ENCODE results near the gene CERKL.

CERKL gene

DNA sequence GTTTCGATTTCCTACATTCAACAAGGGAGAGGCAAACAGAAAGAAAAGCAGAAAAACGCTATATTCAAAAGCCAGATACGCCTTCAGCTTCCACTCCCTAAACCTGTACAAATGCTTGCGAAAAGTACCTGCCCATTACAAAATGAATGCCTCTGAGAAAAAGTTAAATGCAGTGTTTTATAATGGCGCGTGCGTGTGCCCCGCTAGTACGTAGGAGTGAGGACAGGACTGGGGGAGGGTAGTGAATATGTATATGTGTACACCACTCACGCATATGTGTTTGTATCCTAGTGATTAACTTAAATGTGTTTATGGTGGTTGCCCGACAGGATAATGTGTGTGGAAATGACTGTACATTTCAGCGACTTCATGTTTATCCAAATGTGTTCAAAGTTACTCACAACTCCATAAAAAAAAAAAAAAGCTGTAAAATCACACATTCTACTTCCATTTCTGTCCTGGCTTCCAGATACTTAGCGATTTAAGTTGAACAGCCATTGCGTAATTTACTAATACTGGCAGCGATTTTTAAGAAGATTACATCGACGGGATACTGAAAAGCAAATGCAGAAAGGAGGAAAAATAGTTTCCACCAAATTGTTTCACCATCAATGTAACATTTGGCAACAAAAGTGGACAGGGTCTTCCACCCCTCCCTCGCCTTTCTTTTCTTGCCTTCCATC is 22.1 kb upstream of the CERKL start:
- DNase-seq (ENCODE audit: low read depth): no peak

DNA sequence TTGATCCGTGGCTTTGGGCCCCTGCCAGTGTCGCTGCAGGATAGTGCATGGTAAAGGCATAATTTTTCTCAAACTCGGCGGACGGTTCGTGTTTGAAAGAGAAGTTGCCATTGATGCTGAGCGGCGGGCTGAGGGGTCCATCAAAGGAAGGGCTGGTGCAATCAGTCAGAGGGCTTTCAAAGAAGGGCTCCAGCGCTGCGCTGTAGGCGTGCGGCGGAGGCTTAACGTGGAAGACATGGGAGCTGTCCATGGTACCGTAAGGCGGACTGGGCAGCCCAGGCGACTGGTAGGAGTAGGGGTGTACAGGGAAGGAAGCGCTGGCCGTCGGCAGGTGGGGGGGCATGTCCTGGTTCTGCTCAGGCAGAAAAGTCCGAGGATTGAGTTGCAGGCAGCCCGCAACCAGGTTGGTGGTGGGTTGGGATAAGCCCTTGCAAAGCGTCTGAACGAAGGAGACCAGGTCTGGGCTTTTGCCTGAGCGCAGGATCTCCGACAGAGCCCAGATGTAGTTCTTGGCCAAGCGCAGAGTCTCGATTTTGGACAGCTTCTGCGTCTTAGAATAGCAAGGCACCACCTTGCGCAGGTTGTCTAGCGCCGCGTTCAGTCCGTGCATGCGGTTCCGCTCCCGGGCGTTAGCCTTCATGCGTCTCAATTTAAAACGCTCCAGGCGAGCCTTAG is 21.1 kb upstream of the CERKL start:
- peak; percentile 19 for DNase-seq (ENCODE audit: low read depth)

DNA sequence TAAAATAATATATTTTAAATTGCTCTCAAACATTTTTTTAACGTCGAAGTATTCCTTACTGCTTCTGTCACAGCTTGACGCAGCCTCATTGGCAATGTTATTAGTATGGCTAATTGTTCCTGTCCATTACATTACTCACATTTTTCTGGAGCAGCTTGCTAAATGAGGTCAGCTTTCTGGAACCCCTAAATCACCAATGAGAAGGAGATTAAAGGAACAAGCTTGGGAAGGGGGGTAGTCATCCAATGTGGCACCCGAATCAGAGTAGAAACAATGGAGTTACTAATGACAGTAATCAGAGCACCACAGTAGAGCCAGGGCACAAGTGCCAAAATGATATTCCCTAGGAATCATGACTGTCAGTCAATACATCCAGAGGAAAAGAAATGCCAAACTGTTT is 18.3 kb upstream of the CERKL start:
- DNase-seq (ENCODE audit: low read depth): no peak

DNA sequence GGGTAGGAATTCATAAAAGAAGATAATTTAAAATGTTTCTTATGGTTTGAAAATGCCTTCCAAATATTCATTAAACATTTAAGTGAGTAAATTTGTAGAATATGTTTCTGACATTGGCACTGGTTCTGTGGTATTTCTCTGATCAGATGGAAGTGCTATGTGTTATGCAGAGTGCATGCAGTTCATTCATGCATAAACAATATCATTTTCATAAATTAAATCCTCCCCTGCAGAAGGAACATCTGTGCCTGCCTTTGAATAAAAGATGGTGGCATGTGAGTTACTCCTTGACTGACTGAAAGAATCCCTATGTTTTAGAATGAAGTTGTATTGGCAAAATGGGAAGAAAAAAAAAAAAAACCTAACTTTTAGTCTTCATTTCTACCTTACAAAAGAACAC is 17.6 kb upstream of the CERKL start:
- no peak for DNase-seq (ENCODE audit: low read depth)

DNA sequence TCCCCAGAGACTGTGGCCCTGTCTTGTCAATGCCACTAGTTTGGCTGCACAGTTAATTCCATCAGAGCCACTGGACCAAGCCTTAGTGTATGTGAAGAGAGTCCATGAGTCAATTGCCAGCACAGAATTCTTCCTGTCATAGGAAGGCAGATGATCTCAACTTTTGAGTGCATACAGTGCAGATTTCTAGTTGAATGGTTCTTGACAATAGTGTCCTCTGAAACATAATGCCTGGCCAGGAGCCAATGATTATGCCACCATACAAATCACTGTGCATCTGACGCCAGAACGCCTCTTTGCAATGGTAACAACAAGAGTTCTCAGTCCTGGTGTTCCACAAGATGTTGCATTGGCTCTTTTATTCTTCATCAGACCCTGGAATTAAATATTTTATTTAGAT is 16.3 kb upstream of the CERKL start:
- no peak for DNase-seq (ENCODE audit: low read depth)

DNA sequence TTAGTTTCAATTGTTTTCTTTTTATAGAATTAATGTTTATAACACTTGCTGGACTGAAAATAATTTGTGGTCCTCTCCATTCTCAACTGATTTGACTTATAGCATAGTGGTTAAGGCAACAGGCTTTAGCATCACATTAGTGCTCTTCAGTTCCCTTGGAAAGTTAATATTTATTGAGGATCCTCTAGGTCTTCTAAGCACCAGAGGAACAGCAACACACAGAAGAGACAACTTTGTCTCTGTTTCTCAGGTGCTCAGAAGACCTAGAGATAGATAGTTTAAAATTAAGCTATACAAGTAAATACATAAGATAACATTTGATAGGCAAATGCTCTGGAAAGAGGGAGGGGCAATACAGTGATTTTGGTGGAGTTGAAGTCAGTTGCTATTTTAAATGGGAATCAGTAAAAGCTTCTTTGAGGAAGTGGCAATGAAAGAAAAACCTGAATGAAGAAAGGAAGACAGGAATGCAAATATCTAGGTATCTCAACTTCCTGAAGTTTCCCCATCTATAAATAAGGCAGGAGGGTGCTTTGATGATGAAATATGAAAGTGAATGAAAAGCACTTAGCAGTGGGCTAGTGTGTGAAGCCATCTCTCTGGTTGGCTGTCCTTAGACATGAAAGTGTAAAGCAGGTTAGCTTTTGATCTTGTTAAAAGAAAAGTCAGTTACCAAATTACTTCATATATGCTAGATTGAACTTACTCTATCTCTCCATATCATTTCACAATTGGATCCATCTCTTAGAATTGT is 15.5 kb upstream of the CERKL start:
- DNase-seq (ENCODE audit: low read depth): no peak

DNA sequence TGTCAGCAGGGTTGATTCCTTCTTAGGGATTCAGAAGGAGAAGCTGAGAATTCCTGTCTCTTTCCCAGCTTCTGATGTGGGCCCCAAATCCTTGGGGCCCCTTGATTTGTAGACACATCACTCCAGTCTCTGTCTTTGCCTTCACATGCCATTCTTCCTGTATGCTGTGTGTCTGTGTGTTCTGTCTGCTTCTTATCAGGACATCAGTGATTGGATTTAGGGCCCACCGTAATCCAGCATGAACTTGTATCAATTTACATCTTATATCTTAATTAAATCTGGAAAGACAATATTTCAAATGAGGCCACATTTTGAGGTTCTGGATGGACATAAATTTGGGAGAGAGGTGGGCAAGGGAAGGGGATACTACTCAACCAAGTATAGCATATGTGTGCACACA is 13.7 kb upstream of the CERKL start:
- DNase-seq (ENCODE audit: low read depth): no peak

DNA sequence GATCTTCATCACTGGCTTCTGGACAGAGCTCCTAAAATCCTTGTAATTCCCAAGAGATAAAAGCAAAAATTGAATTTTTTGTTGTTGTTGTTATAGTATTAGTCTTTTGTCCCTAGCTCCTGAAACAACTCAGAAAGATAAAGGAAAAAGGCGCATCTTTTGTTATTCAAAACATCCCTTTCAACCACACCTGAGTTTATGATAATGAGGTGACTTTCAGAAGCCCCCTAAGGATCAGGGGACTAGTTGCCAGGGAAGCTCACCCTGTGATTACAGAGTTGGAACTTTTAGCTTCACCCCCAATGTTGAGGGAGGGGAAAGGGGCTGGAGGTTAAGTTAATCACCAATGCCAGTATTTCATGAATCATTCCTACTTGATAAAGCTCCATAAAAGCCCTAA is 10.3 kb upstream of the CERKL start:
- no peak for DNase-seq (ENCODE audit: low read depth)

DNA sequence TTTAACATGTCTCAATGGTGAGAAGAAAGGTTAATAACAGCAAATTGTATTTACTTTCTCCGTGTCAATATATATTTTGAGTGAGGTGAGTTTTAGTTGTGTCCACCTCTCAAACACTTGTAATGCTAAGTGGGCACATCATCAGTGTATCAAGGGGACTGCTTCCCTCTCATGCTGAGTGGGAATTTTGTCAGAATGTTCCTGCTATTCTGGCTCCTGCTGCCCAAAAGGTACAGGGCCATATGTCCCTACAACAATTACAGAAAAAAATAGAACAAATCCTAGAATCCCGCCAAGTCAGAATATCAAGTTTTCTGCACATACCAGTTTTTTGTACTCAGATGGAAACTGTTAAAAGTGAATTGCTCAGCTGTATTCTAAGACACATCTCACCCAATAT is 5.4 kb upstream of the CERKL start:
- no peak for DNase-seq (ENCODE audit: low read depth)

DNA sequence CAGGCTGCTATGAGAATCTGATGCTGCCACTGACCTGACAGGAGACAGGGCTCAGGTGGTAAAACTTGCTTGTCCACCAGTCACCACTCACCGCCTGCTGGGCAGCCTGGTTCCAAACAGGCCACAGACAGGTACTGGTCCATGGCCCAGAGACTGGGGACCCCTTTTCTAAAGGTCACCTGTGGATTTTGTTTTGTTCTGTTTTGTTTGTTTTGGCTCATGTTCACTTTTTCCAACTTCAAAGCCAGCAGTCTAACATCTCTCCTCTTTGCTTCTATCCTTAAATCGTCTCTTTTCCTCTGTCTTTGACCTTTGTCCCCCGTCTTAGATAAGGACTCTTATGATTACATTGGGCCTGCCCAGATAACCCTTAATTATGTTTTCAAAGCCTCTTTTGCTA is 3.3 kb upstream of the CERKL start:
- no peak for DNase-seq (ENCODE audit: low read depth)

DNA sequence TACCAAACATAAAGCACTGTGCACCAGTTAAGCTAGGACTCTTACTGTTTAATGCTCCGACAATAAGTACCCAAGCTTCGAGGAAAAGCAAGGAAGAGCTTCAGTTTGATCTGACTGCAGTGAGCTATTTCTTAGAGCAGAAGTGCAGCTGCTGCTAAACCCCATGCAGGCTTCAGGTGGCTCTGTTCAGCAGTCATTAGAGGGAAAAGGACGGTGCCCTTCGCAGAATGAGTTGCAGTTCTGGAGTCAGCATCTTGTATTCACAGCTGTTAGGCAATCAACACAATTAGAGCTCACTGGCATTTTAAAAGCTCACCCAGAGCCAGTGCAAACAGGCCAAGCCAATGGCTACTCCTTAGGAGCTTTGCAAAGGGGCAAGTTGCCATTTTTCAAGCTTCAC is 1.5 kb upstream of the CERKL start:
- DNase-seq (ENCODE audit: low read depth): no peak

DNA sequence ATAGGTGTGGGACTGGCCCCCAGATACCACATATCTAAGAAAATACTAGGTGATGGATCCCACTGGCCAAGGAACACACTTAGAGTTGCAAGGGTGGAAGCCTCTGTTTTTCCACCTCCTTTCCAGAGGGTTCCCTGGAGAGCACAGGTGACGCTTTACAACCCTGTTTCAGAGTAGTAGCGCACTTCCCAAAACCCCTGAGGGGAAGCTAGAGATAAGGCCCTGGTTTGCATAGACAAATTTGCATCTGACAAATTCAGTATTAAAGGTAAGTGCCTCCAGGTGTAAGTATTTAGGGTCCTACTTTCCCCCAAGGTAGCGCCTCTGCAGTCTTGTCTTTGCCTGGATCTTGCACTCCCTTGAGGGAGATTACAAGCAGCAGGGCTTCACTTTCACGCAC is 474 bp upstream of the CERKL start:
- no peak for DNase-seq (ENCODE audit: low read depth)

DNA sequence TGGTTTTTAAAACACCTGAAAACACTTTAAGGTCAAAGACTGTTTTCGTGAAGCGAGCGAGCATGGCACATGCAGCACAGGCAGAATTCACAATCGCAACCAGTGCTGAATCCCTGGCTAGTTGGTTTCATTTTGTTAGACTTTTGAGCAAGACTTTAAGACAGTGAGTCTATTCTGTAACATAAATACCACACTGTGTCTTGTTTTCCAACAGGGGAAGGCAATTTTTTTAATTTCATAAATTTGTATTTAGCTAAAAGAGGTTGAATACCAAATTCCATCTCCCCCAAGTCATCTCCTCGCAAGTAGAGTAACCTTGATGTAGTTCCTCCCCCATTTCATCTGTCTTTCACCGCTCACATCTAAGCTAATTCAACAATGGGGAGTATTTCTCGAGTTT is 1.4 kb downstream of the CERKL start:
- DNase-seq (ENCODE audit: low read depth): no peak

DNA sequence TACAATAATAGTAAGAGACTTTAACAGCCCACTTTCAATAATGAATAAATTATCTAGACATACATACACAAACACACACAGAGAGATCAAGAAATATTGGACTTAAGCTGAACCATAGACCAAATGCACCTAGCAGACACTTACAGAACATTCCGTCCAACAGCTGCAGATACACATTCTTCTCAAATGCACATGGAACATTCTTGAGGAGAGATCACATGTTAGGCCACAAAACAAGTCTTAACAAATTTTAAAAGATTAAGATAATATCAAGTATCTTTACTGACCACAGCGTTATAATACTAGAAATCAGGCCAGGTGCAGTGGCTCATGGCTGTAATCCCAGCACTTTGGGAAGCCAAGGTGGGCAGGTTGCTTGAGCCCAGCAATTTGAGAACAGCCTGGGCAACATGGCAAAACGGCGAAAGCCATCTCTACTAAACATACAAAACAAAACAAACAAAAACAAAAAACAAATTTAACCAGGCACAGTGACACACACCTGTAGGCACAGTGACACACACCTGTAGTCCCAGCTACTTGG is 7.4 kb downstream of the CERKL start:
- no peak for DNase-seq (ENCODE audit: low read depth)

DNA sequence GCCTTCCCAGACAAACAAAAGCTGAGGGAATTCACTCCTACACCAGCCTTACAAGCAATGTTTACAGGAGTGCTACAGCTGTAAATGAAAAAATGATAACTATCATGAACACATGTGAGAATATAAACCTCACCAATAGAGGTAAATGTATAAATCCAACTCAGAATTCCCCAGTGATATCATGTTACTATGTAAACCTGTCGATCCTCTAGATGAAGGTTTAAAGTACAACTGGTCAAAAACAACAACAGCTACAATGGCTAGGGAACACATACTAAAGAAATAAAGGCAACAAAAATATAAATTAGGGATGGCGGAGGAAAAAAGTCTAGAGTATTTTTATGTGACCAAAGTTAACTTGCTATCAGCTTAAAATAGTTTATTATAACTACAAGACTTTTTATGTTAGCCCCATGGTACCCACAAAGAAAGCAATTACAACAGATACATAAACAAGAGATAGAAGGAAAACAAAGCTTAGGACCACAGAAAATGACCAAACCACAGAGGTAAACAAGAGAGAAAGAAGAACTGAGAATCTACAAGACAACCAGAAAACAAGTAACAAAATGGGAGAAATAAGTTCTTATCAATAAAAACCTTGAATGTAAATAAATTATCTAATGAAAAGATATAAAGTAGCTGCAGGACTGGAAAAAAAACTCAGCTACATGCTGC is 8.3 kb downstream of the CERKL start:
- no peak for DNase-seq (ENCODE audit: low read depth)

DNA sequence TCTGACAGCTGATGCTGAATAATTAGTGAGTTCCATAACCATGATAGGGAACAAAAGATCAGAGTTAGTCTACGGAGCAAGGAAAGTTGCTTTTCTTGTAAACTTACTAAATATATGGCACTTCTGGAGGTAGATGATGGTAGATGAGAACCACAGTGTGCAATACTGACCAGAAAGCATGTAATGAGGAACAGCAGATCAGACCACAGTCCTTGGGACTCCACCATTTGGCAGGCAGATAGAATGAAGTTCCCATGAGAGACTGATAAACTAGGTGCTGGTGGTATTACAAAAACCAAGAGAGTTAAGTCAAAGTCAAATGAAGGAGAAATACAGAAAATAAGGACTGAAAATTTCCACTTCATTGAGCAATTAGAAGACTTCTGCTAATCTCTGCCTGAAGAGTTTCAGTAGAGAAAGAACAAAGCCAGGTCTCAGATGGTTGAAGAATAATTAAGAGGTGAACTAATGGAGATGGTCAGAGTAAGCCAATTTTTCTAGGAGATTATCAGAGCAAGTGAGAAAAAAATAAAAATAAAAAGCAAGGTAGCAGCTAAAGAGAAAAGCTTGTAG is 10.4 kb downstream of the CERKL start:
- DNase-seq (ENCODE audit: low read depth): no peak

DNA sequence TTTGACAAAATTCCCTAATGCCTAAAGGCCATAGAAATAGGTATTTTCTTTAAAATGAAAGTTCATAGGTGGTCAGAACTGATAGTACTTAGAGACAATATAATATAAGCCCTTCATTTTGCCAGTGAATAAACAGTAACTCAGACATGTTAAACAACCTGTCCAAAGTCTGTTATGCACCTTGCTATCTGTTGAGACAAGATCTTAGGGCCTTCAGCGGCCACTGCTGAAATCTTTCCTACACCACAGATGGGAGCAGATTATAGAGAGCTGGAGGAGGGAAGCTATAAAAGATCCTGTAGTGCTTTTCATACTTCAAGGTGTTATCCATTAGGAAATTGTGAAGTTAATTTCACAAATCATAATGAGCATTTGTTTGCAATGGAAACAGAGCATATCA is 13.8 kb downstream of the CERKL start:
- DNase-seq (ENCODE audit: low read depth): no peak

DNA sequence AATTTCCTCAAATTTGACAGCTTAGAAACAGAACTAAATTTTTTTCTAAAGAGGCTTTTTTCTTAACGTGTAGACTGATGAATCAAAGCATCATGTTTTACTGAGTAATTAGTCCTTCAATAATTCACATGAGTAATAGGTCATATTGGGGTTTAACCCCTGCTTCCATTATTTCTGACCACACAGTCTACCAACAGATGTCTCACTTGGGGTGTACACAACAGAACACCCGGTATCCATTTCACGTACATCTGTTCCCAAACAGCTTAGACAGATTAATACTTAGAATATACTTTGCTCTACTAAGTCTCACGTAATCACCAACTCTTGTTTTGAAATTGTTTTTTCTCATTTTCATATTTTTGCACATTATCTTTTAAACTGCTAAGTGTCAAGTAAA is 14.8 kb downstream of the CERKL start:
- no peak for DNase-seq (ENCODE audit: low read depth)

DNA sequence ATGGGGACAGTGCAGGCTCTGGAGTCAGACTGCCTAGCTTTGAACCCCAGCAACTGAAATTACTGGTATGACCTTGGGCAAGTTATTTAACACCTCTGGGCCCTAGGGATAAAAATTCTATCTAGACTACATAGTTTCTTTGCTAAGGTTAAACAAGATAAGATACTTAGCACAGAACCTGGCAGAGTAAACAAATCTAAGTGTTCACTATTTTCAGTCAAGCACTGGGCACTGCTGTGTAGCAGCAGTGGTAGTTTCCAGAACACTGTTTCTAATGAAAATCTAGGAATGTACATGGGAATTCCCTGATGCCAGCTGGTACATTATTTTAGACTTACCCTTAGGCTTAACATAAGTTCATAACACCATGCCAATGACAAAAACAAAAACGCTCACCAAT is 17.2 kb downstream of the CERKL start:
- no peak for DNase-seq (ENCODE audit: low read depth)

DNA sequence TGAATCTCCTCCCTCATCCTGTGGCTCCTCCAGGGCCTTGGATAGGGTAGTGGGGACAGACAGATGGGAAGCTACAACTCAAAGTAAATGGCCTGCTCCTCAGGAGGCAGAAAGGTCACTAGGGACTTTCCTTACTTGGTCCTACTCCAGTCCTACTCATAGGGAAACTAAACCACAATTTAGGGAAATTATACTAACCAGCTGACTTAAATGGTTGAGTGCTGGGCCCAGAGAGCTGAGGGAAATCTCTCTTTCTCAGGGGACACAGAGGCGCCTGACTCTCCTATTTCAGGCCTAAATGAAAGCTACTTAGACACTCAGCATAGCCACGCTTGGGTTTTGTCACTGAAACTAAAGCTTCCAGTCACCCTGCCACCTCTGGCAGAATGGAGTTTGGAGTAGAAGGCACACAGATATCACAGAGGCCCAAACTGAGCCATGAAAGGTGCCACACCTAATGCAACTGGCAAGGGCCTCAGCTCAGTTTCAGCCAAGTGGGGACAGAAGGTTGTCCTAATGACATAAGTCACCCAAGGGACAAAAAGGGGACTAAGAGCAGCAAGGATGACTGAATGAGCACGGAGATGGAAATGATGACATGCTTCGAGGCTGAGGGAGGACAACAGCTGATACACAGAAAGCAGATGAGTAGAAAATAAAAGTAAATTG is 24.0 kb downstream of the CERKL start:
- DNase-seq (ENCODE audit: low read depth): no peak

Data from non-pigmented ciliary epithelial cell (primary cell).